SK-N-SH treated with all-trans-retinoic acid at 6 μM for 48 hours (cell line): ENCODE data around the gene RAD51B.

Experiments used
- ATAC-seq: fragments of 200-7000 bp; cut with Tn5 transposase; 3 replicates; pipeline ENCODE4 v1.9.1; 2020; ENCODE audit warnings: mild to moderate bottlenecking, moderate library complexity
- ARNTL ChIP-seq: fragments of 450-650 bp; formaldehyde crosslinking; IDR thresholded peaks from 2 replicates; pipeline ENCODE4 v1.5.0; 2020; ENCODE audit warnings: low read depth, mild to moderate bottlenecking, moderate library complexity, borderline replicate concordance
- BACH2 ChIP-seq: fragments of 250-450 bp; sonication (Bioruptor Pico); IDR thresholded peaks from 2 replicates; pipeline ENCODE4 v1.9.0; 2021; ENCODE audit warnings: mild to moderate bottlenecking, borderline replicate concordance
- CSDC2 ChIP-seq: fragments of 250-450 bp; sonication (Bioruptor Pico); IDR thresholded peaks from 2 replicates; pipeline ENCODE4 v1.5.0; 2020; ENCODE audit warnings: mild to moderate bottlenecking, moderate library complexity
- ESRRG ChIP-seq: fragments of 250-450 bp; sonication (Bioruptor Pico); IDR thresholded peaks from 2 replicates; pipeline ENCODE4 v1.6.1; 2021; ENCODE audit warnings: mild to moderate bottlenecking
- PPARA ChIP-seq: fragments of 250-450 bp; sonication (Bioruptor Pico); IDR thresholded peaks from 2 replicates; pipeline ENCODE4 v1.5.0; 2020; ENCODE audit warnings: mild to moderate bottlenecking, borderline replicate concordance
- SNAI2 ChIP-seq: fragments of 250-450 bp; sonication (Bioruptor Pico); IDR thresholded peaks from 2 replicates; pipeline ENCODE4 v1.5.0; 2020; ENCODE audit warnings: mild to moderate bottlenecking, moderate library complexity
- TCF4 ChIP-seq: fragments of 250-450 bp; sonication (Bioruptor Pico); IDR thresholded peaks from 2 replicates; pipeline ENCODE4 v1.8.0; 2021; ENCODE audit warnings: mild to moderate bottlenecking, moderate library complexity, borderline replicate concordance
- TOX ChIP-seq: fragments of 250-450 bp; sonication (Bioruptor Pico); IDR thresholded peaks from 2 replicates; pipeline ENCODE4 v1.8.0; 2021; ENCODE audit warnings: mild to moderate bottlenecking, moderate library complexity, borderline replicate concordance
- ZFP30 ChIP-seq: fragments of 450-650 bp; formaldehyde crosslinking; IDR thresholded peaks from 2 replicates; pipeline ENCODE4 v1.5.0; 2022; ENCODE audit warnings: mild to moderate bottlenecking, moderate library complexity
- ZNF565 ChIP-seq: fragments of 450-650 bp; formaldehyde crosslinking; conservative IDR thresholded peaks from 2 replicates; pipeline ENCODE4 v1.5.0; 2020; ENCODE audit warnings: low read depth, mild to moderate bottlenecking, moderate library complexity
- ZNF70 ChIP-seq: fragments of 450-650 bp; formaldehyde crosslinking; IDR thresholded peaks from 2 replicates; pipeline ENCODE4 v1.5.0; 2020; ENCODE audit warnings: mild to moderate bottlenecking, moderate library complexity
- TF ChIP-seq, protein P1 (sequence below): fragments of 250-450 bp; sonication (Bioruptor Pico); IDR thresholded peaks from 2 replicates; pipeline ENCODE4 v1.5.1; 2020; ENCODE audit warnings: low read depth, mild to moderate bottlenecking, moderate library complexity
- TF ChIP-seq, protein P2 (sequence below): fragments of 250-450 bp; sonication (Bioruptor Pico); IDR thresholded peaks from 2 replicates; pipeline ENCODE4 v1.5.0; 2020; ENCODE audit warnings: mild to moderate bottlenecking, moderate library complexity
- TF ChIP-seq, protein P3 (sequence below): fragments of 250-450 bp; sonication (Bioruptor Pico); IDR thresholded peaks from 2 replicates; pipeline ENCODE4 v1.5.1; 2021; ENCODE audit warnings: mild to moderate bottlenecking, moderate library complexity
- TF ChIP-seq, protein P4 (sequence below): fragments of 250-450 bp; sonication (Bioruptor Pico); IDR thresholded peaks from 2 replicates; pipeline ENCODE4 v1.8.0; 2021; ENCODE audit warnings: low read depth, mild to moderate bottlenecking, moderate library complexity, borderline replicate concordance

The RAD51B gene

DNA sequence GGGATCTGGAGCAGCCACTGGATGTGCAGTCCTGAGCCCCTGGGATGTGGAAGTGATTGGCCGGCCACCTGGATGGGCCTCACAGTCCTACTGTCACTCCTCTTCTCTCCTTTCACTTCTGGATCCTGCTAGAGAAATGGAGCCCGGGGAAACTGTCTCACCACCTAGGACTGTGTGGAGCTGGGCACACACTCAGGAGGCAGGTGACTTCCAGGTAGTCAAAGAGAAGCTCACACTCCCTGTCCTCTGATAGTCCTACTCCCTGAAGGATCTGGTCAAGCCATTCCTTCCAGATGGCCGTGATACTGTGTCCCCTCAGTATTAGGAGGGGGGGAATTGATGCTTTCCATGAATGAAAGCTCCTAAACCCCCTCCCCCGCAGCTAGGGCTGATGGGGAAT lies 772.2 kb downstream of the RAD51B start:
- TF ChIP-seq, protein P1, sequence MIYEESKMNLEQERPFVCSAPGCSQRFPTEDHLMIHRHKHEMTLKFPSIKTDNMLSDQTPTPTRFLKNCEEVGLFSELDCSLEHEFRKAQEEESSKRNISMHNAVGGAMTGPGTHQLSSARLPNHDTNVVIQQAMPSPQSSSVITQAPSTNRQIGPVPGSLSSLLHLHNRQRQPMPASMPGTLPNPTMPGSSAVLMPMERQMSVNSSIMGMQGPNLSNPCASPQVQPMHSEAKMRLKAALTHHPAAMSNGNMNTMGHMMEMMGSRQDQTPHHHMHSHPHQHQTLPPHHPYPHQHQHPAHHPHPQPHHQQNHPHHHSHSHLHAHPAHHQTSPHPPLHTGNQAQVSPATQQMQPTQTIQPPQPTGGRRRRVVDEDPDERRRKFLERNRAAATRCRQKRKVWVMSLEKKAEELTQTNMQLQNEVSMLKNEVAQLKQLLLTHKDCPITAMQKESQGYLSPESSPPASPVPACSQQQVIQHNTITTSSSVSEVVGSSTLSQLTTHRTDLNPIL (CRISPR knock-in tag): no peak
- TF ChIP-seq, protein P2, sequence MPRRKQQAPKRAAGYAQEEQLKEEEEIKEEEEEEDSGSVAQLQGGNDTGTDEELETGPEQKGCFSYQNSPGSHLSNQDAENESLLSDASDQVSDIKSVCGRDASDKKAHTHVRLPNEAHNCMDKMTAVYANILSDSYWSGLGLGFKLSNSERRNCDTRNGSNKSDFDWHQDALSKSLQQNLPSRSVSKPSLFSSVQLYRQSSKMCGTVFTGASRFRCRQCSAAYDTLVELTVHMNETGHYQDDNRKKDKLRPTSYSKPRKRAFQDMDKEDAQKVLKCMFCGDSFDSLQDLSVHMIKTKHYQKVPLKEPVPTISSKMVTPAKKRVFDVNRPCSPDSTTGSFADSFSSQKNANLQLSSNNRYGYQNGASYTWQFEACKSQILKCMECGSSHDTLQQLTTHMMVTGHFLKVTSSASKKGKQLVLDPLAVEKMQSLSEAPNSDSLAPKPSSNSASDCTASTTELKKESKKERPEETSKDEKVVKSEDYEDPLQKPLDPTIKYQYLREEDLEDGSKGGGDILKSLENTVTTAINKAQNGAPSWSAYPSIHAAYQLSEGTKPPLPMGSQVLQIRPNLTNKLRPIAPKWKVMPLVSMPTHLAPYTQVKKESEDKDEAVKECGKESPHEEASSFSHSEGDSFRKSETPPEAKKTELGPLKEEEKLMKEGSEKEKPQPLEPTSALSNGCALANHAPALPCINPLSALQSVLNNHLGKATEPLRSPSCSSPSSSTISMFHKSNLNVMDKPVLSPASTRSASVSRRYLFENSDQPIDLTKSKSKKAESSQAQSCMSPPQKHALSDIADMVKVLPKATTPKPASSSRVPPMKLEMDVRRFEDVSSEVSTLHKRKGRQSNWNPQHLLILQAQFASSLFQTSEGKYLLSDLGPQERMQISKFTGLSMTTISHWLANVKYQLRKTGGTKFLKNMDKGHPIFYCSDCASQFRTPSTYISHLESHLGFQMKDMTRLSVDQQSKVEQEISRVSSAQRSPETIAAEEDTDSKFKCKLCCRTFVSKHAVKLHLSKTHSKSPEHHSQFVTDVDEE (CRISPR knock-in tag): no peak
- no peak for TF ChIP-seq BACH2 (CRISPR knock-in tag)
- TF ChIP-seq, protein P3, sequence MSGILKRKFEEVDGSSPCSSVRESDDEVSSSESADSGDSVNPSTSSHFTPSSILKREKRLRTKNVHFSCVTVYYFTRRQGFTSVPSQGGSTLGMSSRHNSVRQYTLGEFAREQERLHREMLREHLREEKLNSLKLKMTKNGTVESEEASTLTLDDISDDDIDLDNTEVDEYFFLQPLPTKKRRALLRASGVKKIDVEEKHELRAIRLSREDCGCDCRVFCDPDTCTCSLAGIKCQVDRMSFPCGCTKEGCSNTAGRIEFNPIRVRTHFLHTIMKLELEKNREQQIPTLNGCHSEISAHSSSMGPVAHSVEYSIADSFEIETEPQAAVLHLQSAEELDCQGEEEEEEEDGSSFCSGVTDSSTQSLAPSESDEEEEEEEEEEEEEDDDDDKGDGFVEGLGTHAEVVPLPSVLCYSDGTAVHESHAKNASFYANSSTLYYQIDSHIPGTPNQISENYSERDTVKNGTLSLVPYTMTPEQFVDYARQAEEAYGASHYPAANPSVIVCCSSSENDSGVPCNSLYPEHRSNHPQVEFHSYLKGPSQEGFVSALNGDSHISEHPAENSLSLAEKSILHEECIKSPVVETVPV (CRISPR knock-in tag): no peak

DNA sequence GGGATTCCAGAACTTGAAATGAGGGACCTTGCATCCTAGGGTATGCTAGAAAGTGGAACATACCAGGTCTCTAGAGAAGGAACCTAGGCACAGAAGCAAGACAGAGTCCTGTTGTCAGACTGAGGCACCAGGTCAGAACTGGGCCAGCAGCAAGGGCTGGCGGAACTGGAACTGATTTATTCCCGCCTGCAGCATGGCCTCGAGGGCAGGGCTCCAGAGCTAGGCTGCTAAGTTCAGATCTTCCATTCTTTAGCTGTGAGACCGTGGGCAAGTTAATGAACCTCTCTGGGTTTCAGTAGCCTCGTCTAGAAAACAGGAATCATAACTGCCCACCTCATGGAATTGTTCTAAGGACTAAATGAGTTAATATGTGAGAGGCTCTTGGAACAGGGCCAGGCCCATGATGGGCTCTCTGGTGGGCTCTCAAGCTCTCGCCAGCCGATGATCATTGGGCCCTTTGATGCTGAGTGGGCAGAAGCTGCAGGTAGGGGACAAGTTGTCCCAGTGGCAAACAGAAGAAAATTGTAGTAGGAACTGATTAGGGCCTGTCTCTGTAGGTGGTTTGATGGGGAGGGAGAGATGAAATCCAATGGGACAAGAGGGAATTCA lies 773.5 kb downstream of the RAD51B start:
- ATAC-seq: no peak
- TF ChIP-seq ARNTL (CRISPR knock-in tag) (no peak), TCF4 (CRISPR knock-in tag) (no peak), CSDC2 (CRISPR knock-in tag) (no peak), ZNF70 (no peak), ZNF565 (no peak), TOX (CRISPR knock-in tag) (no peak)
- TF ChIP-seq, protein P1 (CRISPR knock-in tag): no peak
- TF ChIP-seq, all 23 proteins: peak for 0

More for the DNA sequence above, 772.2 kb downstream of the RAD51B start:
- no peak for ATAC-seq

DNA sequence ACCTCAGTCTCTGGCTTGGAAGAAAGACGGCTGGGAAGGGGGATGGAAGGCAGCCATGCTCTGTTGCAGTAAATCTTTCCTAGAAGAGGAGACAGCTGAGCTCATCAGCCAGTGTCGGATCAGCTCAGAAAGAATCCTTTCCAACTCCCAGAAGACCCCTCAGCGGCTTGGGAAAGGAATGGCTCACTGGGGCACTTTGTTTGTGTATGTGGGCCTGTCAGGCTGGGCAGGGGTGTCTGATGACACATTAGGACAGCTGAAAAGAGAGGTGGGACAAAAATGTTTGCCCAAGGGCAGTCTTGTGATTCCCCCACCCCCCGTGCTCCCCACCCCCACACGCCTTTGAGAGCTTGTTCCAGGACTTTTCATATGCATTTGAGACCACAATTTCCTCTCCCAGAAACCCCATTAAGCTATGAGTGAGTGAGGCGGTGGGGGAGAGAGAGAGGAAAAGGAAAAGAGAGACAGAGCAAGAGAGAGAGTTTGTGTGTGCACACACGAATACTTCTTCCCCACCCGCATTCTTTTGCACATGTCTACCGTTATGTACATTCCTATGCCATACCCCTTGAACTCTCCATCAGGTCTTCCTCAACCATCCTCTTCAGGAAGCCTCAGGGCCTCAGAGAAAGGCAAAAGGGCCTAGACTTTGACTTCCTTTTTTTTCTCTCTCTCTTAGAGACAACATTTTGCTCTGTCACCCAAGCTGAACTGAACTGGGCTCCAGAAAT lies 774.4 kb downstream of the RAD51B start:
- TF ChIP-seq BACH2 (CRISPR knock-in tag): no peak
- no peak for TF ChIP-seq CSDC2 (CRISPR knock-in tag)
- TF ChIP-seq, protein P4, sequence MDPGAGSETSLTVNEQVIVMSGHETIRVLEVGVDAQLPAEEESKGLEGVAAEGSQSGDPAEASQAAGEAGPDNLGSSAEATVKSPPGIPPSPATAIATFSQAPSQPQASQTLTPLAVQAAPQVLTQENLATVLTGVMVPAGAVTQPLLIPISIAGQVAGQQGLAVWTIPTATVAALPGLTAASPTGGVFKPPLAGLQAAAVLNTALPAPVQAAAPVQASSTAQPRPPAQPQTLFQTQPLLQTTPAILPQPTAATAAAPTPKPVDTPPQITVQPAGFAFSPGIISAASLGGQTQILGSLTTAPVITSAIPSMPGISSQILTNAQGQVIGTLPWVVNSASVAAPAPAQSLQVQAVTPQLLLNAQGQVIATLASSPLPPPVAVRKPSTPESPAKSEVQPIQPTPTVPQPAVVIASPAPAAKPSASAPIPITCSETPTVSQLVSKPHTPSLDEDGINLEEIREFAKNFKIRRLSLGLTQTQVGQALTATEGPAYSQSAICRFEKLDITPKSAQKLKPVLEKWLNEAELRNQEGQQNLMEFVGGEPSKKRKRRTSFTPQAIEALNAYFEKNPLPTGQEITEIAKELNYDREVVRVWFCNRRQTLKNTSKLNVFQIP (CRISPR knock-in tag): no peak
- TF ChIP-seq, protein P2 (CRISPR knock-in tag): no peak
- no peak for TF ChIP-seq ZFP30 (CRISPR knock-in tag)
- TF ChIP-seq ESRRG (CRISPR knock-in tag): no peak
- no peak for TF ChIP-seq ZNF70
- no peak for TF ChIP-seq TCF4 (CRISPR knock-in tag)
- no peak for TF ChIP-seq SNAI2 (CRISPR knock-in tag)
- no peak for TF ChIP-seq PPARA (CRISPR knock-in tag)
- TF ChIP-seq, protein P3 (CRISPR knock-in tag): no peak
- ATAC-seq: no peak
